SHP77 (cell line): ENCODE results near the gene BEAN1.

Experiments
- DNase-seq, 2 experiments: peaks; one replicate each; lab custom pipeline; 2025; lab: John Stamatoyannopoulos, UW

Gene BEAN1

DNA sequence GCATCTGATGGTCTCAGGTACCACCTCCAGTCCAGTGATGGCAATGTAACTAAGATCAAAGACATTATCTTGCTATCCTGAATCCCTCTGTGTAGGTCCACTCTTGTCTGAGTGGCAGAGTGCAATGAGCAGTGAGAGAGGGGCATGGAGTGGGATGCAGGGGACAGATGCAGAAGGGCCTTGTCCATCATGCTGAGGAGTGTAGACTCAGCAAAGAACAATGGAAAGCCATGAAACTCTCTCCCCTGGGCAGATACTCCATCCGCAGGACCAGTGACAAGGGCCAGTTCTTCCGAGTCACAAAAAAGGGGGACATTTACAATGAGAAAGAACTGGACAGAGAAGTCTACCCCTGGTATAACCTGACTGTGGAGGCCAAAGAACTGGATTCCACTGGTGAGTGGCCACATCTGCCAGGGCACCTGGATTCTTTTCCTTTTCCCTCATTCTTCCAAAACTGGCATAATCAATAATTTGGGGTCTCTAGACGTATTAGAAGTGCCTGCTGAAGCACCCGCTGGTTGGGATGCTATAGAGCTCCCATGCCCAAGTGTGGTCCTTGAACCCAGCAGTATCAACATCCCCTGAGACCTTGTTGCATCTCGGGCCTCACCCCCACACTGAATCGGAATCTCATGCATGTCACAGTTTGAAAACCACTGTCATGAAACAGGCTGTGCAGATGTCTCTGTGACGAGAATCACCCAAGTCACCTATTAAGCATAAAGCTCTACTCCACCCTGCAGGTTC, 31.1 kb upstream of the BEAN1 start:
- DNase-seq, result no peak

DNA sequence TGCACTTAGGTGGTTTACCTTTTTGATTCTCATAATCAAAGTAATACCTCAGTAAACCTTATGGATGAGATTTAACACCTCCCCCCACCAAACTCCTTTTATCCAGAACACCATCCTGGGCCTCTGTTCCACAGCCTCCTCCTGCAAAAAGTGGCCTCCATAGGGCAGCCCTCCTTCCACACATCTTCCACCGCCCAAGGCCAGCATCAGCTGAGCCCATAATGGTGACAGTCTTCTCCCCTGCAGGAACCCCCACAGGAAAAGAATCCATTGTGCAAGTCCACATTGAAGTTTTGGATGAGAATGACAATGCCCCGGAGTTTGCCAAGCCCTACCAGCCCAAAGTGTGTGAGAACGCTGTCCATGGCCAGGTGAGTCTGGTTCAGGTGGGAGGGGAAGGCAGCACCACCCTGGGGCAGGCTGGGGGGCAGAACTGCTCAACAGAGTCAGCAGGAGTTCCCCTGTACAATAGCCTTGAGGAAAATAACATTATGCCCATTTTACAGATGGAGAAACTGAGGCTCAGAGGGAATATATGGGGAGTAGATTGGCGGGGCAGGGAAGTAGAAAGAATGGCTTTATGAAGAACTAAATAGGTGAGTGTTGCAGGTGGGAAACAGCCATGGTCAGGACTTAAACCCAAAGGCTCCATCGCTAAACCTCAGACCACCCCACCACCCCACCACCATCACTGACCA, 29.2 kb upstream of the BEAN1 start:
- no peak for DNase-seq

DNA sequence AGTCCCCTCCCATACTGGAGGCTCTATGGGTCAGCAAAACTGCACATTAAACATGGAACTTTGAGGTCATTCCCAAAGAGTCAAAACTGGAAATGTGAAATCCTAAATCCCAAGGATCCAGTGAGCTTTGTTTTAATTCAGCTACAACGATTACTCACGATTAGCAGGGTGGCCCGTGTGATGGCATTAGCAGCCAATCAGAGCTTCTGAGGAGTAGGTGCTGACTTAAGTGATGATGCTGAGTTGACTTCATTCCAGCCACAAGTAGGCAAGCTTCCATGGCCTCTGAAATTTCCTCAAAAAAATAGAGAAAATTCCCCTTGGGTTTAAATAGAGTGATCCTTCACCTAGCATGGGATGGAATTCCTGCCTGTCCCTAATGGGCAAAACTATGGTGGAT, 28.1 kb upstream of the BEAN1 start:
- no peak for DNase-seq

DNA sequence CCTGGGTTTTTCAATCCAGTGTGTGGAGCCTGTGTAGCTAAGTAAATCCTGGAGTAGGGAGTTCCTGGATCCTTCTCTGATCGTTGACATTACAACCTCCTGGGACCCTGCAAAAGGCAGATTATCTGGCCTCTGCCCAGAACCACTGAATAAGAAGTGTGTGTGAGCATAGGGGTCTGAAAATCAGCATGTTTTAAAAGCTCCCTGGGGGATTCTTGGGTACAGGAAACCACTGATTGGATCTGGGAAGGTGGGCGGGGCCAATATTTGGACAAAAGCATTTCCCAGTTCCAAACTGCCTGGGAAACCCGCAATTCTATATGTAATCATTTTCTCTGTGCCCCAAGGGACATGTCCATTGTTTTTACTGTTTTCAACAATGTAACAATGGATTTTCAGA, 27.2 kb upstream of the BEAN1 start:
- DNase-seq, result no peak

DNA sequence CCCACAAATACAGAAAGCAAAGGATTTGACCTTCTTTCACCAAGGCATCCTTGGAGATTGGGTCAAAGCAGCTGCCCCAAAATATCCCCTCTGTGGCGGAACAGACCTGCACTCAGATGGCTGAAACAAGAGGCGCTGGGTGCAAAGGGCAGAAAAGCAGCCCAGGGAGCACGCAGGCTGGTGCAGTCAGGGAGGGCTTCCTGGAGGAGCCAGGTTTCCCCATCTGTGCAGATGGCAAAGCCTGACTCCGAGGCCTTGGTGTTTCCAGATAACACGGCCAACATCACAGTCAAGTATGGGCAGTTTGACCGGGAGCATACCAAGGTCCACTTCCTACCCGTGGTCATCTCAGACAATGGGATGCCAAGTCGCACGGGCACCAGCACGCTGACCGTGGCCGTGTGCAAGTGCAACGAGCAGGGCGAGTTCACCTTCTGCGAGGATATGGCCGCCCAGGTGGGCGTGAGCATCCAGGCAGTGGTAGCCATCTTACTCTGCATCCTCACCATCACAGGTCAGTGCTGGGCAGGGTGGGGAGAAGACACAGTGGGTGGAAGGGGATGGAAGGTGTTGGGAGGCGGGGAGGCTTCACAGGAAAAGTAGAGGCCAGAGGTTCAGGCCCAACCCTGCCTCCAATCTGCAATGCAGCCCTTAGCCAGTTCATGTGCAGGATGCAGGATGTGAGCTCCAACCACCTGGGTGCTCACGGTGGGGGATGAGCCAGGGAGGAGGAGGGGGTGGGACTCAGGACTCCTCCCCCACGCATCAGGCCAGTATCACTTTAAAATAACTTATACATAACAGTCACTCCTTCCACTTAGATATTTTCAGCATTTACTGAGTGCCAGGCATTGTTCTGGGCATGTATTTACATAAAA, 26.4 kb upstream of the BEAN1 start:
- DNase-seq, result no peak

DNA sequence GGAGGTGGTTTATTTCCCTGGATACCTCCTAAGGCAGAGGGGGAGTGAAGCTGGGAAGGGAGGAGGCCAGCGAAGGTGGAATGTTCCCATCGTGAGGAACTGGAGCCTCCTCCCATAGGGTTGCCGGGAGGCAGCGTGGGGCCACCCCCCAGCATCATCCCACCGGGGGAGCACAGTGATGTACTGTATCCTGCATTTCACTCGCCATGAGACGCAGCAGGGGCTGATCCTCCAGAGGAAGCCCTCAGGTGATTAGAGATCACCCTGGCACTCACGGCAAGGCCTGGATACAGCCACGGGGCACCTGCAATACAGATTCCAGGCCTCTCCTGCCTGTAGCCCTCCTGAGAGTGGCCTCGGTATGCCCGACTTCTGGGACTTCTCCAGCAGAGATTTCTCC, 25.5 kb upstream of the BEAN1 start:
- DNase-seq, result no peak

DNA sequence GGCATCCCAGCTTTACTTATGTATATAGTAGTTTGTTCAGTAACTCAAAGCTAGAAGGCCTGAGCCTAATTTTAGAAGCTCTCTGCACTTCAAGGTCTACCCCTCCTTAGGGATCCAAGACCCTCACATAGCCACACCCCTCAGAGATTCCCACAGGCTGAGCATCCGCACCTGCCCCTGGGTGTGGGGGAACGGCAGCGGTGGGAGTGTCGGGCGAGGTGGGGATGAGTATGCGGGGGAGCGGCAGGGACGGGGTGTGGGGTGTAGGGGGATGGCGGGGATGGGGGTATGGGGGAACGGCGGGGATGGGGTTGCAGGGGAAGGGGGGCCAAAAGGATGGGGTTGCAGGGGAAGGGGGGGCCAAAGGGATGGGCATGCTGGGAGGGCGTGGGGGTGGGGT, 24.9 kb upstream of the BEAN1 start:
- no peak for DNase-seq

DNA sequence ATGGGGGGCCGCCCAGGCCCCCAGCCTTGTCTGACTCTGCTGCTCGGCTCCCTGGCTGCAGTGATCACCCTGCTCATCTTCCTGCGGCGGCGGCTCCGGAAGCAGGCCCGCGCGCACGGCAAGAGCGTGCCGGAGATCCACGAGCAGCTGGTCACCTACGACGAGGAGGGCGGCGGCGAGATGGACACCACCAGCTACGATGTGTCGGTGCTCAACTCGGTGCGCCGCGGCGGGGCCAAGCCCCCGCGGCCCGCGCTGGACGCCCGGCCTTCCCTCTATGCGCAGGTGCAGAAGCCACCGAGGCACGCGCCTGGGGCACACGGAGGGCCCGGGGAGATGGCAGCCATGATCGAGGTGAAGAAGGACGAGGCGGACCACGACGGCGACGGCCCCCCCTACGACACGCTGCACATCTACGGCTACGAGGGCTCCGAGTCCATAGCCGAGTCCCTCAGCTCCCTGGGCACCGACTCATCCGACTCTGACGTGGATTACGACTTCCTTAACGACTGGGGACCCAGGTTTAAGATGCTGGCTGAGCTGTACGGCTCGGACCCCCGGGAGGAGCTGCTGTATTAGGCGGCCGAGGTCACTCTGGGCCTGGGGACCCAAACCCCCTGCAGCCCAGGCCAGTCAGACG, 24.4 kb upstream of the BEAN1 start:
- no peak for DNase-seq

DNA sequence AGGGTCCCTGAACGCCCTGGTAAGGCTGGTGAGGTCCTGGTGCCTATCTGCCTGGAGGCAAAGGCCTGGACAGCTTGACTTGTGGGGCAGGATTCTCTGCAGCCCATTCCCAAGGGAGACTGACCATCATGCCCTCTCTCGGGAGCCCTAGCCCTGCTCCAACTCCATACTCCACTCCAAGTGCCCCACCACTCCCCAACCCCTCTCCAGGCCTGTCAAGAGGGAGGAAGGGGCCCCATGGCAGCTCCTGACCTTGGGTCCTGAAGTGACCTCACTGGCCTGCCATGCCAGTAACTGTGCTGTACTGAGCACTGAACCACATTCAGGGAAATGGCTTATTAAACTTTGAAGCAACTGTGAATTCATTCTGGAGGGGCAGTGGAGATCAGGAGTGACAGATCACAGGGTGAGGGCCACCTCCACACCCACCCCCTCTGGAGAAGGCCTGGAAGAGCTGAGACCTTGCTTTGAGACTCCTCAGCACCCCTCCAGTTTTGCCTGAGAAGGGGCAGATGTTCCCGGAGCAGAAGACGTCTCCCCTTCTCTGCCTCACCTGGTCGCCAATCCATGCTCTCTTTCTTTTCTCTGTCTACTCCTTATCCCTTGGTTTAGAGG, 23.5 kb upstream of the BEAN1 start:
- DNase-seq, result no peak

DNA sequence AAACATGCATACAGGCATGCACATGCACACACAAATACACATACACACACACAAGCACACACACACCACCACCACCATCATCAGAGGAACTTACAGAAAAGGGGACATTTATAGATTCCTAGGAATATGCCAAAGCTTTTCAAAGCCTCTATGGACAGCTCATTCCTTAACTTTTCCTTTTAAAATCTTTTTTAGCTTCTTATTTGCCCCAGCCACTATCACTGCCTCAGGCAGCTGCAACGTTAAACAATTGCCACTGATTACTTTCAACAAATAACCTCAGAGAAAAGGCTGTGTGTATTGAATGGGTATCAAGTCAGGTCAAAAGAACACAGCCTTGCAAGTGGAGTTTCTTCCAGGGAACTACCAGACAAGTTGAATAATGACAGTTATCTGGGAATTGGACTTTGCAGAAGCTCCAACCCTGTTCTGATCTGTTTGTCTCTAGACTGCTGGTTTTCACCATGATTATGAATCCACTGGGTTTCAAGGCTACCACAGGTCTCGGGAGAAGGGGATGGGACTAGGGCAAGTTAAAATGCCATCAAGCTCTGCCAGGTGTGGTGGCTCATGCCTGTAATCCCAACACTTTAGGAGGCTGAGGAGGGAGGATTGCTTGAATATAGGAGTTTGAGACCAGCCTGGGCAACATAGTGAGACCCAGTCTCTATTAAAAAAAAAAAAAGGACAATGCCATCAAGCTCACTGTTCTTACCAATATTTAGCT, 21.9 kb upstream of the BEAN1 start:
- no peak for DNase-seq

DNA sequence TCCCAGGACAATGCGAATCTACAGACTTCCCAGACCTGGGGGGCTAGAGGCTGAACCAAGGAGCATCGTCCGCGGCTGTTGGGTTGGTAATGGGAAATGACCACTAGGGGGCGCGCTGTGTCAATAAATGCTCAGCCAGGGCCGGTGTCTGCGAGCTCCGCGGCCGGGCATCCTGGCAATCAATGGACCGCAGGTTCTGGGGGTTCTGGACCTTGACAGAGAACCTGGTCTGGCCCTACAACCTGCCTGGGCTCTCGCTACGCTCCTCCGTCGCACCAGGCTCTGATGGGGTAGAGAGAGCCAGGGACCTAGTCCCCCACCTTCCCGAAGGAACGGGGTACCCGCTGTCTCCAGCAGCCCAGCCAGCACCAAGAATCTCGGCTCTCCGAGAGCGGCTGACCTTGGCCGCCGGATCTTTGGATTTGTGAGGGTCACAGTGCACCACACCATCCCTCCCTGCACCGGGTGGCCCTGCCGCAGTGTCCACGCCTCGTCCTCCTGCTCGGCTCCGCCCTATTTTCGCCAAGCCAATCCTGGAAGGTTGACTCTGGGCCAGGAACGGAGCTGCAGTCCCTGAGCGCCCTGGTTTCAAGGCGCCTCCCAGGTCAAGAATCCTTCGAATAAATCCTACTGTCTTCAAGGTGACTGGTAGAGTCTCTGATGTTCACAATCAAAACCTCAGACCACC, 20.4 kb upstream of the BEAN1 start:
- peak; percentile 43 to 65 for DNase-seq

DNA sequence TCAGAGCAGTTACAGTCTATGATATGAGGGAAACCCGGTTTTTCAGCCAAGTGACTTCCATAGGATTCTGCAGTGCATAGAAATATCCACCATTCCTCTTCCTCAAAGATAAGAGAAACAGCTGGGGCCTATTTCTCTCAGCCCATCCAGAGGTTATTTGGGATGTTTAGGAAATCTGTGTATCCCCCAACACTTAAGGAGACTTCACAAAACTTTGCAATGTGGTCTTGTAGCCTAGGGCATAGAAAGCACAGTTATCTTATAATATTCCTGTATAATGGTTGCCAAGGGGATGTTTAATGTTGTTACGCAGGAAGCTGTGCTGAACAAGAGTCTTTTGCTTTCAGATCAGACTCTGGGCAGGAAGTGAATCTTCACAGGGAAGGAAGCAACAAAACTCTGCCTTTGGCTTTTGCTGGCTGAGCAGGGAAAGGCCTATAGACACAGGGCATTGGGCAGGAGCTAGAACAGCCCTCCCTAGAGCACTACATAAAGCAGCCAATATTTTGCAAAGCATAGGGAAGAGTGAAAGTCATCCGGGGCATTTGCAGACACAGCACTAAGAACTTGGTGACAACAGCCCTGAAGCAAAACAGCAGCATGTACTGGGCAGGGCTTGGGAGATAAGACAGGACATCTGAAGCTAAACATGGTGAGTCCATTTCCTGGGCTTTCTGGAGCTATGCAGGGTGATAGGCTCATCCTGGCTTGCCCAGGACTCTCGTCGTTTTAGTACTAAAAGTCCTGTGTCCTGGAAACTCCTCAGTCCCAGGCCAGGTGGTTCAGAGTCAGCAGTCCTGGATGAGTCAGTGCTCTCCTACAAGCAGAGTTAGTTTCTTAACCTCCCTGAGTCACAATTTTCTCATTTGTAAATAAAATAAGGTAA, 18.7 kb upstream of the BEAN1 start:
- DNase-seq, result peak; percentile 35 to 42

DNA sequence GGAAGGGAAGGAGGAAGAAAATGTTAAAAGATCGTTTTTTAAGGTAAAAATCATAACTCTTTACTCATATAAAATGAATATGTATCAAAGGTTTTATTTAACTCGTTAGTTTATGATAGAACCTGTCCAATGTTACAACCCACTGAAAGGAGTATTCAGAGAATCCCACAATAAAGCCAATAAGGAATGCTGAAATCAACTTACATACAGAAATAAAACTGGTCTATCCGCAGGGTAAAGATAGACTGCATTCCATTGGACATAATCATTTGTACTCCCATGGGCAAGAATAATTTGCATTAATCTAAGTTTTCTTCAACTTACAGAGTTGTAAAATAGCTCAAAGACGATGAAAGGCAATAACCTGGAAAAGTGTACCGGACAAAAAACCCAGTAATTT, 17.9 kb upstream of the BEAN1 start:
- no peak for DNase-seq

DNA sequence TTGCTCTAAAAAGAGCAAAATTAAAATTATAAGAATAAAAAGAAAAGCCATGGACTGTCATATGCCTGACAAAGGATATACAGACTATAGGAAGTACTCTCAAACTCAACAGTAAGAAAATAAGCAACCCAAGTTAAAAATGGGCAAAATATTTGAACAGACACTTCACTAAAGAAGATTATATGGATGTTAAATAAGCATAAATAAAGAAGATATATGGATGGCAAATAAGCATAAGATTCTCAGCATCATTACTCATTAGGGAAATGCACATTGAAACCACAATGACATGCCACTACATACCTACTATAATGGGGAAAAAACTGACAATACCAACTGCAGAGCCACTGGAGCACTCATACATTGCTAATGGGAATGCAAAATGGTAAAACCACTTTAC, 14.9 kb upstream of the BEAN1 start:
- no peak for DNase-seq

DNA sequence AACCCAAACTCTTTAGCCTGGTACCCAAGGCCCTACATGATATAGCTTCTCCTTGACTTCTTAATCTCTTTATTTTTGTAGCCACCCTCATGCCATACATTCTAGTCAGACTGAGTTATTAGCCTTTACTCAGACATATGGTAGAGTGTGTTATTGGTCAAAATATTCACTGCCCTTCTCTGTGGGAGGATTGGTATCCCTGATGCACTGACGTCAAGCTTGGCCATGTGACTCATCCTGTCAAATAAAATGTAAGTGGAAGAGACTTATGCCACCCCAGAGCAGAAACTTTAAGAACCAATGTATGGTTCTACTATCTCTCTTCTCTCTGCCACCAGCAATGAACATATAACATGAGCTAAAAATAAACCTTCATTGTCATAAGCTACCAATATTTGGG, 12.2 kb upstream of the BEAN1 start:
- no peak for DNase-seq

DNA sequence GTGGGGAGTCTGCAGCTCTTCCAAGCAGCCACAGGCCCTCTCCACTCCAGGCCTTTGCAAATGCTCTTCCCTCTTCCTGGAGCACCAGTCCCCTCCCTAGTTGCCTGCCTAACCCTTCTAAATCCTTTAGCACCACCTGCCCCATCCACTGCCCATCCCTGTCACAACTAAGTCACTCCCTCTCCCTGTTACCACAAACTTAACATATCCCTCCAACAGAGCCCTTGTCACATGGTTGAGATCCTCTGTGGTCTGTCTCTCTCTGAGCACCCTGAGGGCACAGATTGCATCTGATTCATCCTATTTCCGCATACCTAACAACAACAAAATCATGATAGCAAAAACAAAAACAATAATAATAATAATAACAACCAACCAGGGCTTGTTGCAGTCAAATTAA, 11.0 kb upstream of the BEAN1 start:
- DNase-seq, result no peak

DNA sequence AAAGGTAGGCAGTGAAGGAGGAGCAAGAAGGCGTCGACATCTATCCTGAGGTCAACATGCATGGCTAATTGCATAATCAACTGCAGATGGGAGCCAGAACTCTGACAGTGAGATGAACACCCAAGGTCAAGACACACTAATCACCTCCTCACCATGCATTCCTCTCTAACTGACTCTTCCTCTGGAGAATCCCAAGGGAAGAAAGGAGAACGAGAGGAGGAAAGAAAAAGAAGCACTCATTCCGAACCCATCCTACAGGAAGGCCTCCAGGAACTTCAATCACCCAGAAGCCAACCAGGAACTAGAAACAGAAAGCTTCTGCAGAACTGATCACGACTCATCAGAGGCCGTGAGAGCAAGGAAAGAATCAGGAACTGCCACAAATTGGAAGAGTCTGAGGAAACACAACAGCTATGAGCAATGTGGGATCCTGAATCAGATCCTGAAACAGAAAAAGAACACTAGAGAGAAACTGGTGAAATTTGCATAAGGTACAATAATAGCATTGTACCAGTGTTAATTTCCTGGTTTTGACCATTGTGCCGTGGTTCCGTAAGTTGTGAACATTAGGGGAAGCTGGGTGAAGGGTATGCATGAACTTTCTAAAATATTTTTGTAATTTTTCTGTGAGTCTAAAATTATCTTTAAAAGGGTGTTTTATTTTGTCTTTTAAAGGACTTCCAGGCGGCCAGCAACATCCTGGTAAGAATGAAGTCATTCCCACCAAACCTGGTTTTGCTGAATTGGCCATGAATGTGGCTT, 10.0 kb upstream of the BEAN1 start:
- no peak for DNase-seq

DNA sequence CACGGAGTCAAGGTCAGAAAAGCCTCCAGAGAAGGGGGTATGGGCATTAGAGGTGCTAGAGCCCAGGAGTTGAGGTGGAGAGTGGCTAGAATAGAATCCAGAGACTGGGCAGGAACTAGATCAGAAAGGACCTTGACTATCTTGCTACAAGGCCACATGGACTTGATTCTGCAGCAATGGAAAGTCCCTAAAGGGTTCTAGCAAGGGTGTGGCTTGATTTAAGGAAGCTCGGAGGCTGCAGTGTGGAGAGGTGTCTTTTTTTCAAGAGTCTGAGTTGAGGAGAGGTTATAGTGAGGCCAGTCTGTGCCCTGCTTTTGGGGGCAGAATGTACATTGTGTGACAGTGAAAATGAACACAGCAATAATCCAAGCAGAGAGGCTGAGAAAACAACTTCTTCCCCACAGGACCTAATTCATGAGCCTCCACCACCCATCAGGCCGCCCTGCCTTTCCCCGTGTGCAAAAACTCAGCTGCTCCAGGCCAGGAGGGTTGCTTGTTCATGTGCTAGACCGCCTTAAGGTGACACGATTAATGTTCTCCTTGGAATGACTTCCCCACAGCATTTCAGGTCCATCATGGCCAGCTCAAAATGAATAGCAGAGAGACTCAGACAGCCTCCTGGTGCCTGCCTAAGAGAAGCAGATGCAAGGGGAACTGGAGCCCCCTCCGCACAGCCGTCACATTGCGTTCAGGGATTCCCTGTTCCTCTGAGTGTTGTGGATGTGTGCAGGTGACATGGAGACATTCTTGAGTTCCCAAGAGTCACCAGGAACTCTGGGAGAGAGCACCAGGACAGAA, 8.7 kb upstream of the BEAN1 start:
- DNase-seq, result no peak
